Stimulated activated memory B cell treated with anti-CD40 and anti-IgM and Interleukin-4, amounts not matched to agents 10 μg/mL and 1 μg/mL and 100 μg/mL, for 72 hours (primary cell): ENCODE measurements around the gene RIPOR3.
"Not testable (repeated sequence)": the region's sequence is repeated elsewhere in the genome, so short reads cannot be mapped to it uniquely, and the experiment has no call there.

ENCODE experiments used
- ATAC-seq: fragments of 150-1000 bp; cut with Tn5 transposase; 2 replicates; pipeline ENCODE4 v1.10.0; 2021
- H3K27ac Mint-ChIP-seq: one replicate; pipeline ENCODE4 v1.8.0; 2022; ENCODE audit warnings: mild to moderate bottlenecking, mixed read lengths
- H3K27me3 Mint-ChIP-seq: one replicate; pipeline ENCODE4 v1.8.0; 2022; ENCODE audit warnings: mixed read lengths
- H3K36me3 Mint-ChIP-seq: one replicate; pipeline ENCODE4 v1.8.0; 2022; ENCODE audit warnings: mixed read lengths
- H3K4me1 Mint-ChIP-seq: one replicate; pipeline ENCODE4 v1.8.0; 2022; ENCODE audit warnings: mixed read lengths
- H3K4me3 Mint-ChIP-seq: one replicate; pipeline ENCODE4 v1.8.0; 2022; ENCODE audit warnings: mild to moderate bottlenecking, moderate library complexity, mixed read lengths
- H3K9me3 Mint-ChIP-seq: one replicate; pipeline ENCODE4 v1.8.0; 2022; ENCODE audit warnings: mixed read lengths

The RIPOR3 gene

GRCh38 chr20:50540620-50541605, 150.4 kb downstream of the RIPOR3 start:
- peaks cover 4% of the 10 kb centered on the region for H3K9me3 Mint-ChIP-seq
- H3K36me3 Mint-ChIP-seq, result peaks cover 68% of the 10 kb centered on the region
- H3K4me3 Mint-ChIP-seq, result peak overlapping the region; percentile 73
- no peak overlapping the region for H3K27ac Mint-ChIP-seq
- peak; percentile 13 for ATAC-seq
- no peaks in the 10 kb centered on the region for H3K27me3 Mint-ChIP-seq
- H3K4me1 Mint-ChIP-seq, result peaks cover 78% of the 10 kb centered on the region

GRCh38 chr20:50539798-50540197, 151.5 kb downstream of the RIPOR3 start:
- not testable (repeated sequence) for H3K27me3 Mint-ChIP-seq, H3K27ac Mint-ChIP-seq, ATAC-seq, H3K4me3 Mint-ChIP-seq, H3K9me3 Mint-ChIP-seq
- Mint-ChIP-seq H3K36me3 (peaks cover 70% of the 10 kb centered on the region), H3K4me1 (peaks cover 89% of the 10 kb centered on the region)

- Mint-ChIP-seq H3K4me1 (peaks cover 87% of the 10 kb centered on the region), H3K27me3 (no peaks in the 10 kb centered on the region), H3K9me3 (peaks cover 4% of the 10 kb centered on the region), H3K27ac (no peak overlapping the region), H3K36me3 (peaks cover 67% of the 10 kb centered on the region), H3K4me3 (peak overlapping the region; percentile 42)
- no peak for ATAC-seq
These were observed 153.1 kb downstream of the RIPOR3 start for GRCh38 chr20:50538276-50538675.

- H3K4me1 Mint-ChIP-seq, result peaks cover 87% of the 10 kb centered on the region
- H3K27me3 Mint-ChIP-seq, result no peaks in the 10 kb centered on the region
- peaks cover 4% of the 10 kb centered on the region for H3K9me3 Mint-ChIP-seq
- peaks cover 66% of the 10 kb centered on the region for H3K36me3 Mint-ChIP-seq
- peak overlapping the region; percentile 42 for H3K4me3 Mint-ChIP-seq
- no peak for ATAC-seq
- H3K27ac Mint-ChIP-seq, result no peak overlapping the region
These were observed 153.7 kb downstream of the RIPOR3 start for GRCh38 chr20:50537546-50538201.

GRCh38 chr20:50536333-50536732, 155.0 kb downstream of the RIPOR3 start:
- ATAC-seq, result no peak
- H3K27me3 Mint-ChIP-seq, result no peaks in the 10 kb centered on the region
- peaks cover 62% of the 10 kb centered on the region for H3K36me3 Mint-ChIP-seq
- H3K4me3 Mint-ChIP-seq, result no peak overlapping the region
- H3K4me1 Mint-ChIP-seq, result peaks cover 87% of the 10 kb centered on the region
- peak overlapping the region; percentile 38 for H3K27ac Mint-ChIP-seq
- H3K9me3 Mint-ChIP-seq, result peaks cover 4% of the 10 kb centered on the region
